Activated CD8-positive, alpha-beta memory T cell treated with anti-CD3 and anti-CD28 coated beads for 4 hours (primary cell): Measurements from ENCODE around the gene PPP1R12B.
"Not testable (repeated sequence)": the region's sequence is repeated elsewhere in the genome, so short reads cannot be mapped to it uniquely, and the experiment has no call there.

Source experiments
- DNase-seq, 2 donors: peaks; one replicate each; pipeline ENCODE4 v3.0.0-alpha.2; 2020; ENCODE audit warnings: low read depth in 2 of 2

PPP1R12B gene

DNA sequence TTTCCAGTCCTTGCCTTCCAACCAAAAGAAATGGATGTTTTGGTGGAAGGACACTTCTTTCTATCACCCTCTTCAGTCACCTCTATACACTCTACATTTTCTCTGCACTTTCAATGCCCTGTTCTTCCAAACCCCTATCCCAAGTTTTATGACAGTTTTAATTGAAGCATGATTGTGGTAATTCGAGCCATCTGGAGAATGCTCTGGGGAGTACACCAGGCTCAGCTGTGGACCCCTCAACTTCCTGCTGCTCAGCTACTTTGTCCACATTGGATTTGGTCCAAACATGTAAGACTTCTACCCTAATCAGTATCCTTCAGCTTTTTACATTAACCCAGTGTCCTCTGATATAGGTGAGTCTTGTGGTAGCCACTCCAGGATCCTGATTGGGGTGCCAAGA is 232.1 kb downstream of the PPP1R12B start:
- no peak for DNase-seq

DNA sequence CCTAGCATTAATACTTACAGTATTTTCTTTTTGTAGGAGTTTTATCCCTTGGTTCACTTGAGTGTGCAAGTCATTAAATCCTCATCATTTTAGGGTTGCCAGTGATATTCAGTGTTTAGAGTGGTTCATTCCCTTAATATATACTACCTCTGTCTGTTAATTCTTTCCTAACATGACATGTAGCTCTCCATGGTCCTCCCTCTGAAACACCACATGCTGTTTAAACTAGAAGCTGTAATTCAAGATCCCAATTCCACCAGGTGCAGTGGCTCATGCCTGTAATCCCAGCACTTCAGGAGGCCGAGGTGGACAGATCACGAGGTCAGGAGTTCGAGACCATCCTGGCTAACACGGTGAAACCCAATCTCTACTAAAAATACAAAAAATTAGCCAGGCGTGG is 233.9 kb downstream of the PPP1R12B start:
- not testable (repeated sequence) for DNase-seq

DNA sequence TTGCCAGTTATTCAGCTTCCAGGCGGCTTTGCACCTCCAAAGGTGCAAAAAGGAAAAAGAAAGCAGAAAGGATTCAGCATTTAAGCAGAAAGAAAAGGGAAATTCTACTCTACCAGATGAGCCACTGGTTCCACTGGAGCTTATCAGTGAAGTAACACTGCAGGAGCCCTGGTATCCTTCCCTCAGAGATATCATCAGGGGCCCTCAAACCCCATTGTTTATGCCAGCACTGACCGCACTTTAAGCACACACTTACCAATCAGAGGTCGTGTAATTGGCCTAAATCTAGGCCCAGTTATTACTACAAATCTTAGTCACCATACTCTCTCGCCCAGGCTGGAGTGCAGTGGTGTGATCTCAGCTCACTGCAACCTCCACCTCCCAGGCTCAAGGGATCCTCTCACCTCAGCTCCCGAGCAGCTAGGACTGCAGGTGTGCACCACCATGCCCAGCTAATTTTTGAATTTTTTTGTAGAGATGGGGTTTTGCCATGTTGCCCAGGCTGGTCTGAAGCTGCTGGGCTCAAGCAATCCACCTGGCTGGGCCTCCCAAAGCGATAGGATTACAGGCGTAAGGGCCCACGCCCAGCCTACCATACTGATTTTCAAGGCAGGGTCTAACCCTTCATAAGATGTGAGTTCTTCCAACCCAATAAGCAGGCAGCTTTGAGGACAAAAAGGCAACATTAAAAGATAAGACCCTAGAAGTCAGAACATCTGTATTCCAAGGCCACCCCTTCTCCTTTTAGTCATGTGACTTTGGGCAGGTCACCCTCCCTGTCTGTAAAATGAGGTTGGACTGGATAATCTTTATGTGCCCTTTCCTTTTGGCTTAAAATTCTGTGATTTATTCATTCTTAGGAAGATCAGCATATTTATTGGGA is 236.4 kb downstream of the PPP1R12B start:
- DNase-seq, result no peak

DNA sequence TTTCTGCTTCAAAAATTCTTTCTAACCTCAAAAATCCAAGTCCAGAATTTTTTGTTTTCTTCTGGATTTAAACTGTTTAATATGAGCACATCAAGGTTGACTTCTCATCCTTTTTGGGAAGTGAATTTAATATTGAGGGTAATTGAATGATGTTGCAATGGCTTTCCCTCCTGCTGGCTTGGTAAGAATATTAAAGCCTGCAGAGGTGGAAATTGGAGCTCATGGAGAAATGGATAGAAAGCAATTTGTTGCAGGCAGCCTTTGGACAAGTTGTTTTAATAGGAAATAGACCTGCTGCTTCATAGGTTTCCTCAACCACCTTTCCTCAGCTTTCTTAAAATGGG is 237.1 kb downstream of the PPP1R12B start:
- no peak for DNase-seq

DNA sequence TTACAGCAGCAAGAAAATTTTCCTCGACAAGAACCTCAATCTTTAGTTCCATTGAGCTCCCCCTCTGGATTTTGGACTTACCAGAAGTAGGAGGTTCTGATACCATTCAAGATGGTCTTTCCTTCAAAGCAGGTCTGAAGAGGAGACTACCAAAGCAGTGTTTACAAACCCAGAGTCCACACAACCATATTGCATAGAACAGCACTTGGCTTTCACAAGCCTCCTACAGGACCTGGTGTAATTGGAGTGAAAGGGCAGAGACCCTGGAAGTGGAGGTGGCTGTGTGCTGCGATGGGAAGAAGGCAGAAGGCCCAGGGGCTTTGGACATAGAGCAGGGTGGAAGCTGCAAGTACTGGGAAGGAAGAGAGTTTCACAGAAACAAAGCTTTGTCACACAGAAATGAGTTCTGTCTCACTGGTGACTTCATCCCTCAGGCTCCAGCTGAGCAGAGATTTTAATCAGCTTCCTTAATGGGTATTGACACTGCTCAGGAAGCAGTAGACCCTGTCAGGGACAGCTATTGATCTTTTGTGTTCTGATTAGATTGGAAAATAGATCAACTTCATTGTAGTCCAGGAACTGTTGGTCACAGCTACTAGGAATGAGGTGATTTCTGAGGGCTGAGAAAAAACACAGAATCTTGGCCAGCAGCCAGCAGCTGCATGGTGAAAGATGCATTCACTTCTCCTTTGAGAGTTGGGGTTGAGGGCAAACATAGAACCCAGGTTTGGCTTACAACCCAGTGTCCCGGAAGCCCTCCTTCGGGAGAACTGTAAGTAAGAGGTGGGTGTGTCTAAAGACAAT is 237.7 kb downstream of the PPP1R12B start:
- no peak for DNase-seq

DNA sequence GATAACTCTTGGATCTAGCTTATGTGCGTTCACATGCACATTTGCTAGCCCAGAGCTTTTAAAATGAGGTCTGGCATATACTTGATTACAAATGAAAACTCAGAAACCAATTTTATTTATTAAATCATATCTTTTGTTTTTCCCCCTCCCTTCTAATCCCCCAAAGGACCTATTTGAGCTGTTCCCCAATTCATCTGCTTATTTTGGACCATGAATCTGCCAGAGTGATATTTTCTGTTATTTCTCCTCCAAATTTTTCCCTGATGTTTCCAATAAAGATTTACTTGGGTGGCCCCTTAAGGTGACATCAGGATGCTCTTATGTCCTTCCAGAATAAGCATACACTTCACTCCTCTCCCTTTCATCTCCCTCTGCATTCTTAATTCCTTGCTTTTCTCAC is 238.4 kb downstream of the PPP1R12B start:
- DNase-seq, result no peak

DNA sequence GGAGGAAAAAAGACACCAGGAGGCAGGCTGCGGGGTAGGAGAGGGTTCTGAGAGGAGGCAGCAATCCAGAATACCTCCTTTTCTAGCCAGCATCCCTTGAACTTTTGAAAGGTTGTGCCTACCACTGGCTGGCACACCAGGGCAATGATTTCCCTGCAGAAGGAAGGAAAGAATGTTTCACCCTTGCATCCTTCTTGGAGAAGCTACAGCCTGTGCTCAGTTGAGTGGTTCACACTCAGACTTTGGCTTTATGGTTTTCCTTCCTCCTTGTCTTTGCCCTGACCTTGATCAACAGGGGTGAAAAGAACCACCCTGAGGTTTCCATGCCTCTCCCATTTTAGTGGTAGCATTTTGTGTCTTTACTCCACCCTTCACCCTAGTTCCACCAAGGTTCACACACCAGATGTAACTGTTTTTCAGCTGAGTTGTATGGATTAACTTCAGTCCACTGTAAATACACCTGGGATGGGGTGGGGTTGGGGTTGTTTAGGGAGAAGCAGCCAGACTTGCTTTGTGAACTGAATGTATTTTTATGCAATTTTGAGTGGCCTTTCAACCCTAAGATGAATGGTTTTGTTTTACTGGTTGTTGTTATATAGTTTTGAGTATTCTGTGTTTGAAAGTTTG is 239.5 kb downstream of the PPP1R12B start:
- DNase-seq, result no peak

DNA sequence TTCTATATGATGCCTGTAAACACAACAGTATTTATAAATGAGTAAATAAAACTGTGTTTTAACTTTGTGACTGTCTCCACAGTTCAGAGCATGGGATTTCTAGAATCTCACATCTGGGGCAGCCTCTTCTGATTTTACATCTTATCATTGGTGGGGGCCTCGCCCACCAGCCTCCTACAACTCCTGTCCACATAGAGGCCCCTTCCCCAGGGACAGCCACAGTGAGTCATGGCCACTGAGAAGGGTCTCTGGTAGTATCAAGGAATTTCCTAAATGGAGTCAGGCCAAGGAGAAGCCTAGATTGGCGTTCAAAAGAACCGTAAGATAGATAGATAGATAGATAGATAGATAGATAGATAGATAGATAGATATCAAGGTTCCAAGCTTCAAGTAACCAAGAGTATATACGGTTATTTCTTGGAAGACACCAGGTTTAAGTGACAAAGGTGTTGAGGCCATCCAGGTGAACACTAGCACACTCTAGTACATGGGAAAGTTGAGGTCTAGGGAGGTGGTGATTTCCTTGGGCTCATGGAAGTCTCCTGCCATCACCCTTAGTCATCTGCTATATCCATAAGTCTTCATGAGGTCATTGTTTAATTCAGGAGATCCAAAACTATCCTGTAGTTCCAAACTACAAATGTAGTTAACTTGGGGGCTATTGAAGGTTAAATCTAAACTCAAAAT is 240.1 kb downstream of the PPP1R12B start:
- DNase-seq, result no peak

DNA sequence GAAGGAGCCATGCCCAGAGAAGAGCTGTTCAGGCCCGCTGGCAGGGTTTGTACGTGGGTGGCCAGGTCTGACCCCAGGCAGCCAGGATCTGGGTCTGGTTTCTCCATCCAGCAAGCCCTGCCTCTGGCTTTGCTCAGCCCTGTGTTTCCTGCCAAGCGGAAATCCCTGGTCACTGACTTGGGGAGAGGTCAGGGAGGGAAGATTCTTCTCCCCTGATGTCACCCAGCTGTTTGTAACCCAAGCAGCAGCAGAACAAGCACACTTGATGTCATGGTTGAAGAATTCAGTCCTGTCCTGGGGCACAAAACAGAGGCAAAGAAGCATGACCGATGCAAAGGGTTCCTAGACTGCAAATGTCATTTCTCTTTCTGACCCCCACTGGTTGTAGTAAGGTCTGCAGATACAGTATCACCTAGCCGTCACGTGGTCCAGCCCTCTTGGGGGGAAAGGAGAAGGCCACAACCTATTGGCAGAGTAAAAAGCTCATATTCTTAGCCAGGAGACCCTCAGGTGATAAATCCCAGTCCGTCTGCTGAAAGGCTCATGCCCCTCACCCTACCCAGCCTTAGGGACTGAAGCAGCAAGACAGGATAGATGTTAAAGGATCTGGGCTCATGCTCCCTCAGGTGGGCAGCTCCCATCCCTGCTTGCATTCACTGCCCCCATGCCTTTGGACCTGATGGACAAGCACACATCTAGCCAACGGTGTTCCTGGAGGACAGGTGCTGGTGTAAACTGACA is 240.9 kb downstream of the PPP1R12B start:
- DNase-seq, result no peak

DNA sequence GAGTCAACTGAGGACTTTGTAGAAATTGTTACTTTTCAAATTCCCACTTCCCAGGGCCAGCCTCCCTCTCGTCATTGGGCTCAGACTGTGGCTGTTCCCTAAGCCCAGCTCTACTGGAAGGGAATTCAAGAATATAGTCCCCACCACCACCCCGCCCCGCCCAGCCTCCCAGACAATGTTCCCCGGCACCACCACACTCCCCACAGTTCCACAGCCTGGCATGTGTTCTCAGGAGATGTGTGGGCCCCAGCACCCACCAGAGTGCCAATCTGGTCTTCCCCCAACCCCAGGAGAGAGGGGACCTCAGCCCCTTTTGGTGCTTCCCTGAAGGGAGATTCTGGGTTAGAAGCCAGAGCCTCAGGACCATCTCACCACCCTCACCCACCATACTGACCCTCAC is 241.6 kb downstream of the PPP1R12B start:
- no peak for DNase-seq

DNA sequence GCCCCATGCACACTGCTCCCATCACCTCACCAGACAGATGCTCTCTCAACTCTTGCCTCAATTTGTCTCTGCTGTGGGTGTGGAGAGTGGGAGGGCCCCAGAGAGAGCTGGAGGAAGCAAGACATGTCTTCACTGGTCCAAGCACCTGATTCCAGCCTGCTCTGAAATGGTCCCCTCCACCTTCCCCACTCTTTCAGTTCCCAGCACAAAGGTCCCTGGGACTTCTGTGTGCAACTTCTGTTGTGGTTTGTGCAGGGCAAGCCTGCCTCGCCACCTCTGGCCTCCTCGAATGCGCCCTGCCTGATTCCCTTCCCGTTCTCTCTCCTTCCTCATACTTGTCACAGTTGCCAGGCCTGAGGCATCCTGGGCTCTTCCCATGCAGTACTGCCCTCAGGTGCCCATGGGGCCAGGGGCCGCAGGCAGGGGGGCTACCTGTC is 242.5 kb downstream of the PPP1R12B start:
- DNase-seq, result no peak

DNA sequence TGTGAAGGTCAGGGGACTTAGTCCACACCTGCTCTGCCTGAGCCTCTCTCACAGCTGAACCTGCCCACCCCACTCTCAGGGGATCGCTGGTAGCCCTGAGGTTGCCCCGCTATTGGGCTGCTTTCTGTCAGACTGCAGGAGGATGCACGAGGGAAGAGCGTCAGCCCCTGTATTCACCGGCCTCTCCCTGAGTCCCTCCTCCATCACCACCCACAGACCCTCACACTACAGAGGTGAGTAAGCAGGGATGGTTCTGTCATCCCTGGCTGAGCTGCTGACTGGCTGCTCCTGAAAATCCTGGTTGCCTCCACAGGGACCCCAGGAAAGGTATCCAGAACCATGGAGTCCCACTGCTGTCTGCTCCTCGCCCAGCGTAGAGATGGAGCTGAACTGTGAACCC is 243.0 kb downstream of the PPP1R12B start:
- DNase-seq, result no peak

DNA sequence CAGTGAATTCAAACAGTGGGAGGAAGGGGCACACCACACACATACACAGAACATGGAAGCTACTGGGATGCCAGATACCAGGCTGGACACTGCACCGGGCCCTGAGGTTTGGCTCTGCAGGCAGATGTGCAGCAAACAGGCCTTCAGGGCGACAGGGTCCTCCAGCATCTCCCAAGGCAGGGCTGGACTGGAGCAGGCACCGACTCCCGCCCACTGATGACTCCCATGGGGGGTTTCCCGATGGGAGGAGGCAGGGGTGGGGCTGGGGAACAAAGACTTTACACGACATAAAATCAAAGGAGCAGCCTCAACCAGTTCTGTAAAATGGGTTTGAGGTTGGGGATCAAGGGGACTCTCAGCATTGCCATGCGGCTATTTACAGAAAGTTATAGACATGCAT is 243.6 kb downstream of the PPP1R12B start:
- DNase-seq, result no peak

DNA sequence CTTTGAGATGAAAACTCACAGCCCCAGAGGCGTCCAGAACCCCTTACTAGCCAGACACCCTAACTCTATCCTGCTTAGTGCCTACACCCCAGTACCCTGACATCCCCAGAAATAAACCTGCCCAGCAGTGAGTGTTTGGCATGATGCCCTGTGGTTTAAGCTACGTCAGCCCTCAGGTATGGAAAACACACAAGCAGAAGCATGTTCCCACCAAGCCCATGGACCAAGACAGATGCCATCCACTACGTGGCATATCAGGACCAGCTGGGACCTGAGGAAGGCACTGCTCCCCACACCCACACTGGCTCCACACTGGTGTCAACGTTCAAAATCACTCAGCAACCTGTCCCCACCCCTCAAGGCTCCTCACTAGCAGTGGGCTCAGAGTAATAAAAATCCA is 245.3 kb downstream of the PPP1R12B start:
- DNase-seq, result no peak

DNA sequence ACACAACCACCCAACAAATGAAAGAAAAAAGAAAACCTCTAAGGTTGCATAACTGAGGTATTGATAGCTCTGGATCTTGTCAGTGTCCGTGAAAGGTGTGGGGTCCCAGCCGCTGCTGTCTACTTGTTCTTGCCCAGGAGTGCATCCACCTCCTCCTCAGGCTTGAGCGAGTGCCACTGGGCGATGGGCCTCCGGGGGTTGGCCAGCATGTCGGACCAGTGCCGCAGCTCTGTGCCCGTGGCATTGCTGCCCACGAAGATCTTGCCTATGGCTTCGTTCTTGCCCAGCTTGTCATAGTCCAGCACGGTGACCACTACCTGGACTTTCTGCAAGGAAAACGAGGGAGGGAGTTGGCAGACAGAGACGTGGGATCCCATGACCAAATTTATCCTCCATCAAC is 248.1 kb downstream of the PPP1R12B start:
- no peak for DNase-seq

DNA sequence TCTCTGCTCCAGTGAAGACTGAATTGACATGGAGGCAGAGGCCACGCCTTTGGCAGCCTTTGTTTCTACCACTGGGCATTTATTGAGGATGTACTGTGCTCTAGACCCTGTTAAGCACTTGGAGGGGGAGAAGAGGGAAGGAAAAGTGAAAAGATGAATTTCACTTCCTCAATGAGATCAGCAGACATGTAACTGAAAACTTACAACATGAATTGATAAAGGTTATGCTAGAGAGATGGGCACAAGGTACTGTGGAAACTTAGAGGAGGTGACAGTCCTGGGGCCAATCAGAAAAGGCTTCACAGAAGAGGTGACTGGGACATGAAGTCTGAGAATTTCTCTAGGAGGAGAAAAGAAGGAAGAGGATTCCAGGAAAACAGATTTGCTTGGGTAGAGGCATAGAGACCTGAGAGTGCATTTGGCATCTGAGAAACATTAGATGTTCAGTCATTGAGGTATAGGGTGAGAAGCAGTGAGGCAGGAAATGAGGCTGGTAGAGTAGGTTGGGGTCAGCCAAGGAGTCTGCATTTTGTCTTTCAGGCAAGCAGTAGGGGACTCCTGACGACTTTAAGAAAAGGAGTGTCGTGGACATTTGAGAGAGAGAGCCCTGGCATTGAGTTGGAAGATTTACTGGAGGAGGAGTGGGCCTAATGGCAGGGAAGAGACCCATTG is 248.7 kb downstream of the PPP1R12B start:
- no peak for DNase-seq

DNA sequence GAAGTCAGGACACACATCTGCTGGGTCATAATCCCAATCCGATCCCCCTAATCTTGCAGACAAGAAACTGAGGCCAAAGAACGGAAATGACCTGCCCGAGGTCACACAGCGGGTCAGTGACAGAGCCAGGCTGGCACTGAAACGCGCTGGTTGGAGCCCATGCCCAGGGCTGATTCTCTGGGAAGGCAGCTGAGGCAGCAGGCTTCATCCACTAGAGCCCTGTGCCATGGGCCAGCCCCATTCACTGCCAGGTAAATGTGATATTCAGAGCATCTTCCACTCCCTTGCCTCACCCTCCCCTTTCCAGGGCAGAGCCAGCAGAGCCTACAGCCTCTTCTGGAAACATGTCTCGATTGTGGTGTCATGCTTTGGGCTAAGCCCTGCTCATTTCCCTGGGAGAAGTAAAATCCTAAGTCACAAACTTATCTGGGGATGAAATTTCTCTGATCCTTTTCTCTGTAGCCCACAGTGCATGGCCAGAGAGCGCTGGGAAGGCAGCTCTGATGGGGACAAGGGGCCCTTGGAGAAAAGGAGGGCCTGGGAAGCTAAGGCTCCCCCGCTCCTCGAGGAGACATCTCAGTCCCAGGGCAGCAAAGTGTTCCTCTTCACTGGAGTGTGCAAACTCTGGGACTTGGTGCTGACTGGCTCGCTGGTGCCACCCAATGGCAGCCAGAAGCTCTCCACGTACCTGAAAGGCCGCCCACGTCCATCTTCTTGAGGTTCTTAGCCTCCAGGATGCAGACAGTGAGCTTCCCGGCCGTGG is 251.4 kb downstream of the PPP1R12B start:
- DNase-seq, result no peak

DNA sequence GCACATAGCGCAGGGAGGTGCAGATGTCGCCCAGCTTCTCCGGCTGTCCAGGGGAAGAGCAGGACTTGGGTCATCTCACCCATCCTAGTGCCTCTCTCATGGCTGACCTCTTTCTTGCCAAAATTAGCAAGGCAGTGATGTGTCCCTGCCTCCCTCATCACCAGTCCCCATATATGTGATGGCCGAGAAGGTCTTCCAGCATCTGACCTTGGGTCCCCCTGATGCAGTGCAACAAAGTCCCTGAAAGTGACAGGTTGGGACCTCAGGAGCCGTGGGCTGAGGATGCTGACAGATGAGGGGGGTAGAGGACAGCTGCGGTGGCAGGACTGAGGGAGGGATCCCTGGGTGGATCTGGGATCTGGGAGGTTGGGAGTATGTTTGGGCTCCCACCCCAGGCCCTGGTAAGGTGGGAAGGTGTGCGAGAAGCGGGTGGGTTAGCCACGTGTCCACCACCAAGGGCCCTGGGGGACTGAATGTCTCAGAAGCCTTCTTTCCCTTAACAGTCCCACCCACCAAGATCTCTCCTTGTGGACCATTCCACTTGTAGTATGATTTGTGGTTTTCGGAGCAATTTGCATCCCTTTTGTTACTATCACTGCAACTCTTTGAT is 252.0 kb downstream of the PPP1R12B start:
- no peak for DNase-seq

DNA sequence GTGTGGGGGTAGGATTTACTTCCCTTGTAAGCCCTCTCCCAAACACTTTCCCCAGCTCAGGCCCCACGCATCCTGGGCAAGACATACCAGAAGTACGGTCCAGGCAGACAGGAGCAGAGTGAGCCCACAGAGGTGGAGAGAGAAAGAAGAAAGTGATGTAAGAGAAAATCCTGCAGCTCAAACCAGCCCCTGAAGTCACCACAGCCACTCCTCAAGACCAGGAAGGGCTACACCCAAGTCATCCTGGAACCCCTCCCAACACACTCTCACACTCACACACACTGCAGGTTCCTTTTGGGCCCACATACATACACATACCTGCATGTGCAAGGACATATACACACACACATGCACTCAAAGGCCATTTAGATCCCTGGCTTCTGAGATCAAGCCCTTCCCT is 254.9 kb downstream of the PPP1R12B start:
- DNase-seq, result no peak

DNA sequence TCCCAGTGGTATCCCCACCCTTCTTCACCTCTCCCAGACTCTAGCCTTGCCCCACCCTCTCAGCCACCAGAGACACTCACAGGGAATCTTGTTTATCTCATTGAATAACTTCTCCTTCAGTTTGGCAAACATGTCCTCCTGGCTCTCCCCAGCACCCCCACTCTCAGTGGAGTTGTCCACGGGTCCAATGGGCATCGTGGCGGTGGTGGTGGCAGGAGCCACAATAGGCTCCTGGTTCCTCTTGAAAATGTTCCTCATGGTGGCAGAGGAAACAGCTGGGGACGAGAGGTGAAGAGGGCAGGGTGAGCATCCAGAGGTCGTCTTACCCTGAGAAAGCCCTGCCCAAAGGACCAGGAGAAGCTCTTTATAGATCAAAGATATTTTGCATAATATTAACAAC is 257.0 kb downstream of the PPP1R12B start:
- no peak for DNase-seq
